HepG2 (cell line): ENCODE results near the gene LMX1B. TPM values are rescaled to one million over a fixed set of nuclear protein-coding genes. Genes with fewer than 3 reads are reported as not detected.

Source experiments
- KAT8 ChIP-seq: IDR thresholded peaks from 2 replicates; pipeline ENCODE4 v1.6.1; 2016; ENCODE audit warnings: missing genetic modification reagents, missing compliant biosample characterization
- NFYC ChIP-seq: IDR thresholded peaks from 2 replicates; pipeline ENCODE4 v1.6.1; 2016; ENCODE audit warnings: missing genetic modification reagents, missing compliant biosample characterization
- RBM22 ChIP-seq: fragments of 200-400 bp; formaldehyde crosslinking; optimal IDR thresholded peaks from 2 replicates; pipeline ENCODE3; 2017; ENCODE audit warnings: mild to moderate bottlenecking, low read length, moderate library complexity
- ZKSCAN5 ChIP-seq: sonication (generic); formaldehyde crosslinking; IDR thresholded peaks from 2 replicates; pipeline ENCODE4 v1.5.1; 2020; ENCODE audit warnings: mild to moderate bottlenecking, missing genetic modification reagents
- ZNF441 ChIP-seq: sonication (generic); formaldehyde crosslinking; IDR thresholded peaks from 2 replicates; pipeline ENCODE4 v1.7.0; 2021; ENCODE audit warnings: missing genetic modification reagents, borderline replicate concordance
- polyA plus RNA-seq, 8 experiments: library from polyadenylated mRNA; depleted of rRNA in 3 of 8; stranded (reverse) in 7 of 8; unstranded in 1 of 8; fragments of >200 nt; fragmentation: Illumina TruSeq in 4 of 8; extraction: Trizol in 4 of 8; gene quantifications; 2 replicates each; pipeline versions ENCODE4 v1.2.1 to v1.2.3, GENCODE V29; 2011 to 2016; ENCODE audit warnings: low read depth in 4 of 8, missing spikeins in 1 of 8, mixed read lengths in 1 of 8; ENCODE audit not compliant: insufficient read depth in 1 of 8
- total RNA-seq, 5 experiments: library from RNA; depleted of rRNA; stranded (reverse); fragments of >200 nt; fragmentation: Illumina TruSeq; extraction: Trizol; gene quantifications; 2 replicates each; pipeline ENCODE4 v1.2.3, GENCODE V29; 2016; ENCODE audit warnings: low read depth in 1 of 5
- TF ChIP-seq, protein P1 (sequence below): IDR thresholded peaks from 2 replicates; pipeline ENCODE4 v1.6.1; 2012; ENCODE audit warnings: low read length, improper control_type of control experiment
- TF ChIP-seq, protein P2 (sequence below): IDR thresholded peaks from 2 replicates; pipeline ENCODE4 v1.6.1; 2016; ENCODE audit warnings: low read depth
- TF ChIP-seq, protein P3 (sequence below): sonication (generic); formaldehyde crosslinking; IDR thresholded peaks from 2 replicates; pipeline ENCODE4 v1.4.0; 2020; ENCODE audit warnings: missing genetic modification reagents, low read depth, mild to moderate bottlenecking, borderline replicate concordance
- TF ChIP-seq, protein P4 (sequence below): IDR thresholded peaks from 2 replicates; pipeline ENCODE4 v1.6.1; 2012; ENCODE audit warnings: inconsistent platforms
- TF ChIP-seq, protein P5 (sequence below): sonication (generic); formaldehyde crosslinking; IDR thresholded peaks from 2 replicates; pipeline ENCODE4 v1.4.0; 2020; ENCODE audit warnings: missing genetic modification reagents
- TF ChIP-seq, protein P6 (sequence below): sonication (generic); formaldehyde crosslinking; IDR thresholded peaks from 2 replicates; pipeline ENCODE4 v1.4.0; 2020; ENCODE audit warnings: missing genetic modification reagents

LMX1B gene
- total and polyA plus RNA-seq, 2 of the 13 experiments (the other 11 are each of a cell fraction or from before 2014, with no cell fraction given): not detected

DNA sequence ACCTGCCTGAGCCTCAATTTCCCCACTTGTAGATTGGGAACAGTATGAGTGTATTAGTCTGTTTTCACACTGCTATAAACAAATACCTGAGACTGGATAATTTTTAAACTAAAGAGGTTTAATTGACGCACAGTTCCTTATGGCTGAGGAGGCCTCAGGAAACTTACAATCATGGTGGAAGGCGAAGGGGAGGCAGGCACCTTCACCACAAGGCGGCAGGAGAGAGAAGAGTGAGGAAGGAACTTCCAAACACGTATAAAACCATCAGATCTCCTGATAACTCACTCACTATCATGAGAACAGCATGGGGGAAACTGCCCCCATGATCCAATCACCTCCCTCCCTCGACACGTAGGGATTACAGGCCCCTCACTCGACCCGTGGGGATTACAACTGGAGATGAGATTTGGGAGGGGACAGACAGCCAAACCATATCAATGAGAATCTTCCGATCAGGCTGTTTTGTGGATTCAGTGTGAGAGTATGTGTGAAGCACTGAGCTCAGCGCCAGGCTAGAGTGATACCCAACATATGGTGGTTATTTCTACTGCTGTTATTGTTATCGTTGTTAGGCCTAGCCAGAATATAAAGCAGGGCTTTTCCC is 14.6 kb upstream of the LMX1B start (continued):
- TF ChIP-seq, protein P1, sequence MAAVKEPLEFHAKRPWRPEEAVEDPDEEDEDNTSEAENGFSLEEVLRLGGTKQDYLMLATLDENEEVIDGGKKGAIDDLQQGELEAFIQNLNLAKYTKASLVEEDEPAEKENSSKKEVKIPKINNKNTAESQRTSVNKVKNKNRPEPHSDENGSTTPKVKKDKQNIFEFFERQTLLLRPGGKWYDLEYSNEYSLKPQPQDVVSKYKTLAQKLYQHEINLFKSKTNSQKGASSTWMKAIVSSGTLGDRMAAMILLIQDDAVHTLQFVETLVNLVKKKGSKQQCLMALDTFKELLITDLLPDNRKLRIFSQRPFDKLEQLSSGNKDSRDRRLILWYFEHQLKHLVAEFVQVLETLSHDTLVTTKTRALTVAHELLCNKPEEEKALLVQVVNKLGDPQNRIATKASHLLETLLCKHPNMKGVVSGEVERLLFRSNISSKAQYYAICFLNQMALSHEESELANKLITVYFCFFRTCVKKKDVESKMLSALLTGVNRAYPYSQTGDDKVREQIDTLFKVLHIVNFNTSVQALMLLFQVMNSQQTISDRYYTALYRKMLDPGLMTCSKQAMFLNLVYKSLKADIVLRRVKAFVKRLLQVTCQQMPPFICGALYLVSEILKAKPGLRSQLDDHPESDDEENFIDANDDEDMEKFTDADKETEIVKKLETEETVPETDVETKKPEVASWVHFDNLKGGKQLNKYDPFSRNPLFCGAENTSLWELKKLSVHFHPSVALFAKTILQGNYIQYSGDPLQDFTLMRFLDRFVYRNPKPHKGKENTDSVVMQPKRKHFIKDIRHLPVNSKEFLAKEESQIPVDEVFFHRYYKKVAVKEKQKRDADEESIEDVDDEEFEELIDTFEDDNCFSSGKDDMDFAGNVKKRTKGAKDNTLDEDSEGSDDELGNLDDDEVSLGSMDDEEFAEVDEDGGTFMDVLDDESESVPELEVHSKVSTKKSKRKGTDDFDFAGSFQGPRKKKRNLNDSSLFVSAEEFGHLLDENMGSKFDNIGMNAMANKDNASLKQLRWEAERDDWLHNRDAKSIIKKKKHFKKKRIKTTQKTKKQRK: no peak
- TF ChIP-seq, protein P2, sequence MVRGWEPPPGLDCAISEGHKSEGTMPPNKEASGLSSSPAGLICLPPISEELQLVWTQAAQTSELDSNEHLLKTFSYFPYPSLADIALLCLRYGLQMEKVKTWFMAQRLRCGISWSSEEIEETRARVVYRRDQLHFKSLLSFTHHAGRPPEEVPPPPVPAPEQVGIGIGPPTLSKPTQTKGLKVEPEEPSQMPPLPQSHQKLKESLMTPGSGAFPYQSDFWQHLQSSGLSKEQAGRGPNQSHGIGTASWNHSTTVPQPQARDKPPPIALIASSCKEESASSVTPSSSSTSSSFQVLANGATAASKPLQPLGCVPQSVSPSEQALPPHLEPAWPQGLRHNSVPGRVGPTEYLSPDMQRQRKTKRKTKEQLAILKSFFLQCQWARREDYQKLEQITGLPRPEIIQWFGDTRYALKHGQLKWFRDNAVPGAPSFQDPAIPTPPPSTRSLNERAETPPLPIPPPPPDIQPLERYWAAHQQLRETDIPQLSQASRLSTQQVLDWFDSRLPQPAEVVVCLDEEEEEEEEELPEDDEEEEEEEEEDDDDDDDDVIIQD (CRISPR knock-in tag): no peak
- TF ChIP-seq, protein P3, sequence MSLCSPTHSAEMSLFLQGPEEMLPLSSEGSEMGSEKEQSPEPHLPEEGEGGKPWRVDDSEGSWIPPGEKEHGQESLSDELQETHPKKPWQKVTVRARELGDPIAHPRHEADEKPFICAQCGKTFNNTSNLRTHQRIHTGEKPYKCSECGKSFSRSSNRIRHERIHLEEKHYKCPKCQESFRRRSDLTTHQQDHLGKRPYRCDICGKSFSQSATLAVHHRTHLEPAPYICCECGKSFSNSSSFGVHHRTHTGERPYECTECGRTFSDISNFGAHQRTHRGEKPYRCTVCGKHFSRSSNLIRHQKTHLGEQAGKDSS (CRISPR knock-in tag): no peak
- TF ChIP-seq NFYC: no peak
- TF ChIP-seq, protein P4, sequence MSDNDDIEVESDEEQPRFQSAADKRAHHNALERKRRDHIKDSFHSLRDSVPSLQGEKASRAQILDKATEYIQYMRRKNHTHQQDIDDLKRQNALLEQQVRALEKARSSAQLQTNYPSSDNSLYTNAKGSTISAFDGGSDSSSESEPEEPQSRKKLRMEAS: no peak
- TF ChIP-seq, protein P5, sequence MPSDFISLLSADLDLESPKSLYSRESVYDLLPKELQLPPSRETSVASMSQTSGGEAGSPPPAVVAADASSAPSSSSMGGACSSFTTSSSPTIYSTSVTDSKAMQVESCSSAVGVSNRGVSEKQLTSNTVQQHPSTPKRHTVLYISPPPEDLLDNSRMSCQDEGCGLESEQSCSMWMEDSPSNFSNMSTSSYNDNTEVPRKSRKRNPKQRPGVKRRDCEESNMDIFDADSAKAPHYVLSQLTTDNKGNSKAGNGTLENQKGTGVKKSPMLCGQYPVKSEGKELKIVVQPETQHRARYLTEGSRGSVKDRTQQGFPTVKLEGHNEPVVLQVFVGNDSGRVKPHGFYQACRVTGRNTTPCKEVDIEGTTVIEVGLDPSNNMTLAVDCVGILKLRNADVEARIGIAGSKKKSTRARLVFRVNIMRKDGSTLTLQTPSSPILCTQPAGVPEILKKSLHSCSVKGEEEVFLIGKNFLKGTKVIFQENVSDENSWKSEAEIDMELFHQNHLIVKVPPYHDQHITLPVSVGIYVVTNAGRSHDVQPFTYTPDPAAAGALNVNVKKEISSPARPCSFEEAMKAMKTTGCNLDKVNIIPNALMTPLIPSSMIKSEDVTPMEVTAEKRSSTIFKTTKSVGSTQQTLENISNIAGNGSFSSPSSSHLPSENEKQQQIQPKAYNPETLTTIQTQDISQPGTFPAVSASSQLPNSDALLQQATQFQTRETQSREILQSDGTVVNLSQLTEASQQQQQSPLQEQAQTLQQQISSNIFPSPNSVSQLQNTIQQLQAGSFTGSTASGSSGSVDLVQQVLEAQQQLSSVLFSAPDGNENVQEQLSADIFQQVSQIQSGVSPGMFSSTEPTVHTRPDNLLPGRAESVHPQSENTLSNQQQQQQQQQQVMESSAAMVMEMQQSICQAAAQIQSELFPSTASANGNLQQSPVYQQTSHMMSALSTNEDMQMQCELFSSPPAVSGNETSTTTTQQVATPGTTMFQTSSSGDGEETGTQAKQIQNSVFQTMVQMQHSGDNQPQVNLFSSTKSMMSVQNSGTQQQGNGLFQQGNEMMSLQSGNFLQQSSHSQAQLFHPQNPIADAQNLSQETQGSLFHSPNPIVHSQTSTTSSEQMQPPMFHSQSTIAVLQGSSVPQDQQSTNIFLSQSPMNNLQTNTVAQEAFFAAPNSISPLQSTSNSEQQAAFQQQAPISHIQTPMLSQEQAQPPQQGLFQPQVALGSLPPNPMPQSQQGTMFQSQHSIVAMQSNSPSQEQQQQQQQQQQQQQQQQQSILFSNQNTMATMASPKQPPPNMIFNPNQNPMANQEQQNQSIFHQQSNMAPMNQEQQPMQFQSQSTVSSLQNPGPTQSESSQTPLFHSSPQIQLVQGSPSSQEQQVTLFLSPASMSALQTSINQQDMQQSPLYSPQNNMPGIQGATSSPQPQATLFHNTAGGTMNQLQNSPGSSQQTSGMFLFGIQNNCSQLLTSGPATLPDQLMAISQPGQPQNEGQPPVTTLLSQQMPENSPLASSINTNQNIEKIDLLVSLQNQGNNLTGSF (CRISPR knock-in tag): no peak
- no peak for TF ChIP-seq KAT8
- TF ChIP-seq, protein P6, sequence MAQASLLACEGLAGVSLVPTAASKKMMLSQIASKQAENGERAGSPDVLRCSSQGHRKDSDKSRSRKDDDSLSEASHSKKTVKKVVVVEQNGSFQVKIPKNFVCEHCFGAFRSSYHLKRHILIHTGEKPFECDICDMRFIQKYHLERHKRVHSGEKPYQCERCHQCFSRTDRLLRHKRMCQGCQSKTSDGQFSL (CRISPR knock-in tag): no peak
- no peak for TF ChIP-seq ZKSCAN5 (CRISPR knock-in tag)
- TF ChIP-seq ZNF441 (CRISPR knock-in tag): no peak
- no peak for TF ChIP-seq RBM22
